ENCODE data around the gene EXD2. TPM values are rescaled to one million over a fixed set of nuclear protein-coding genes. Genes with fewer than 3 reads are reported as not detected.

EXD2 gene
- total RNA-seq (2016; rRNA removed; fragmentation: Illumina TruSeq; extraction: Trizol) (8.8 and 15.1 TPM in 2 replicates), polyA plus RNA-seq (2011; rRNA removed) (9.5 and 10.8 TPM in 2 replicates), polyA minus RNA-seq (2011; rRNA and poly(A)+ RNA removed; ENCODE audit: low replicate concordance) (10.3 and 14.0 TPM in 2 replicates), Bru-seq, nascent RNA (percentile 57 among the genes with signal in this experiment), BruChase-seq, experiment 1, labeled RNA remaining after a 6-hour chase (percentile 67 among the genes with signal in this experiment), BruChase-seq, experiment 2, labeled RNA remaining after a 2-hour chase (percentile 59 among the genes with signal in this experiment)
- 2.9 and 3.0 TPM in 2 replicates for total RNA-seq (2016; cell fraction: cytosol; rRNA removed; fragmentation: Illumina TruSeq; extraction: Trizol; ENCODE audit: low read depth)
- 8.7 and 15.8 TPM in 2 replicates for total RNA-seq (2016; cell fraction: insoluble cytoplasmic fraction; rRNA removed; fragmentation: Illumina TruSeq; extraction: Trizol)
- 4.0 and 5.4 TPM in 2 replicates for total RNA-seq (2016; cell fraction: membrane; rRNA removed; fragmentation: Illumina TruSeq; extraction: Trizol)
- 13.7 and 15.0 TPM in 2 replicates for total RNA-seq (2016; cell fraction: nucleus; rRNA removed; fragmentation: Illumina TruSeq; extraction: Trizol)
- 6.8 and 9.2 TPM in 2 replicates for polyA plus RNA-seq (2011; cell fraction: cytosol; rRNA removed)
- polyA plus RNA-seq (2011; cell fraction: nucleus; rRNA removed), result 9.2 and 11.8 TPM in 2 replicates
- 9.4 and 11.0 TPM in 2 replicates for polyA plus RNA-seq (2012)
- polyA plus RNA-seq (2016; cell fraction: cytosol; fragmentation: Illumina TruSeq; extraction: Trizol; ENCODE audit: low read depth), result 0.63 and 0.70 TPM in 2 replicates
- polyA plus RNA-seq (2016; cell fraction: insoluble cytoplasmic fraction; fragmentation: Illumina TruSeq; extraction: Trizol; ENCODE audit: low read depth), result 6.5 and 6.9 TPM in 2 replicates
- 2.1 and 2.3 TPM in 2 replicates for polyA plus RNA-seq (2016; cell fraction: membrane; fragmentation: Illumina TruSeq; extraction: Trizol; ENCODE audit: low read depth)
- polyA plus RNA-seq (2016; cell fraction: nucleus; fragmentation: Illumina TruSeq; extraction: Trizol; ENCODE audit: insufficient read depth, low read depth), result 15.3 and 17.3 TPM in 2 replicates
- 6.9 and 7.7 TPM in 2 replicates for polyA minus RNA-seq (2011; cell fraction: cytosol; rRNA and poly(A)+ RNA removed)
- 10.8 and 11.7 TPM in 2 replicates for polyA minus RNA-seq (2011; cell fraction: nucleus; rRNA and poly(A)+ RNA removed)
- long read RNA-seq, experiment 1, full-length matches to known transcripts, result 2 of 9 reads
- long read RNA-seq, experiment 1, partial matches to known transcripts, result 2 of 9 reads
- long read RNA-seq, experiment 1, other reads (novel, unspliced or antisense), result 5 of 9 reads
- long read RNA-seq, experiment 2, partial matches to known transcripts, result 9 of 30 reads
- long read RNA-seq, experiment 2, other reads (novel, unspliced or antisense), result 17 of 30 reads

GRCh38 chr14:69191340-69192111 lies at the start of gene EXD2:
EXD2 (plus strand) TSS chr14:69191498; CDS start chr14:69209471, 17,973 bp downstream.
- under 1% methylated on average over 7 of the region's 58 CpGs for WGBS (ENCODE audit: low lambda C conversion rate)
- peak; percentile 91 for FAIRE-seq
- peak; percentile 59; the same call in 1 of the 2 replicates for TF ChIP-seq HNF1A (IDR thresholded peaks at IDR 0.05; ENCODE audit: low read depth)
- peak; percentile 74; the same call in 1 of the 2 replicates for TF ChIP-seq HNF1A (CRISPR knock-in tag; IDR thresholded peaks at IDR 0.05; ENCODE audit: borderline replicate concordance)
- no peak for TF ChIP-seq ZNF124 (CRISPR knock-in tag; IDR thresholded peaks at IDR 0.05)
- no peak for TF ChIP-seq DZIP1 (CRISPR knock-in tag; IDR thresholded peaks at IDR 0.05)
- no peak for TF ChIP-seq BATF2 (CRISPR knock-in tag; IDR thresholded peaks at IDR 0.05)
- TF ChIP-seq ZNF33B (CRISPR knock-in tag; IDR thresholded peaks at IDR 0.05), result peak; percentile 46; the same call in 1 of the 2 replicates
- no peak for TF ChIP-seq NFYC (CRISPR knock-in tag; IDR thresholded peaks at IDR 0.05)
- peak; percentile 65; the same call in 1 of the 2 replicates for TF ChIP-seq ISL2 (CRISPR knock-in tag; IDR thresholded peaks at IDR 0.05)
- TF ChIP-seq RARG (CRISPR knock-in tag; IDR thresholded peaks at IDR 0.05; ENCODE audit: low read depth), result no peak

More at GRCh38 chr14:69191340-69192111, at the start of gene EXD2:
- intact Hi-C loops (cut with micrococcal nuclease; ENCODE audit: unreplicated experiment), result loop anchor here (2.0 to 10.0 kb wide), 2 partner anchors 37 to 57 kb away; no protein-coding TSS in a partner anchor
- Histone ChIP-seq H3K4me2 (ENCODE audit: low read depth, low read length) (peak within 1 kb of the TSS; percentile 73), H4K20me1 (ENCODE audit: insufficient read depth, low read length) (no peaks in the 10 kb centered on the region), H3K27me3 (ENCODE audit: control insufficient read depth in 1 of 2, insufficient read depth in 2 of 2, low read length in 2 of 2) (no peaks in the 10 kb centered on the region), H3K4me3 (replicated peaks in 1 of 3; ENCODE audit: insufficient read depth in 1 of 3, low read depth in 2 of 3, low read length in 3 of 3) (peak within 1 kb of the TSS; percentile 75 to 92 (median 81)), H3K36me3 (replicated peaks in 1 of 2; ENCODE audit: control insufficient read depth in 1 of 2, insufficient read depth in 2 of 2, low read length in 2 of 2) (no peaks in the 10 kb centered on the region; a peak in 1 of 5 replicates), H3K79me2 (ENCODE audit: insufficient read depth, low read length) (peaks cover 8% of the 10 kb centered on the region), H2AFZ (ENCODE audit: low read length) (peak within 1 kb of the TSS; percentile 90), H3K4me1 (ENCODE audit: insufficient read depth, low read length) (peaks cover 21% of the 10 kb centered on the region), H3K27ac (ENCODE audit: extremely low read length, insufficient read depth, low read length) (peak within 1 kb of the TSS; percentile 66), H3K9me3 (ENCODE audit: low read length) (no peaks in the 10 kb centered on the region), H3K9ac (ENCODE audit: insufficient read depth, low read depth, low read length) (peak within 1 kb of the TSS; percentile 72)
- DNase-seq (ENCODE audit: low spot score), result peak; percentile 87
- in situ Hi-C loops (cut with HindIII; ENCODE audit: extremely low pct_ligation_motif_present, low pct_unique_long_range_greater_than_20kb), result no loop called here
- CTCF ChIA-PET (ENCODE audit: low intra/inter-chr PET ratio, low total read pairs), result no interaction called here
- POLR2A ChIA-PET, result interaction anchor here (0.7 to 2.0 kb wide), 12 partner anchors 10 to 1168 kb away, joined by 3 to 12 read pairs (median 4); partner anchors contain the start of genes COX16, DCAF5, ERH and SLC39A9
- BruUV-seq (replicated peaks), result no TSS peak
- peak; percentile 99 for ATAC-seq

All from HepG2 (cell line).